HG03520 (cell line): ENCODE data around the gene ITGB6.
A peak's percentile ranks its signal among the peaks of the same experiment; 100 is the strongest.

Source experiments
- ATAC-seq: cut with Tn5 transposase; IDR thresholded peaks from one replicate; pipeline ENCODE4 v1.9.1; 2021; ENCODE audit warnings: mild to moderate bottlenecking, moderate library complexity; ENCODE audit not compliant: unreplicated experiment

Gene ITGB6

DNA sequence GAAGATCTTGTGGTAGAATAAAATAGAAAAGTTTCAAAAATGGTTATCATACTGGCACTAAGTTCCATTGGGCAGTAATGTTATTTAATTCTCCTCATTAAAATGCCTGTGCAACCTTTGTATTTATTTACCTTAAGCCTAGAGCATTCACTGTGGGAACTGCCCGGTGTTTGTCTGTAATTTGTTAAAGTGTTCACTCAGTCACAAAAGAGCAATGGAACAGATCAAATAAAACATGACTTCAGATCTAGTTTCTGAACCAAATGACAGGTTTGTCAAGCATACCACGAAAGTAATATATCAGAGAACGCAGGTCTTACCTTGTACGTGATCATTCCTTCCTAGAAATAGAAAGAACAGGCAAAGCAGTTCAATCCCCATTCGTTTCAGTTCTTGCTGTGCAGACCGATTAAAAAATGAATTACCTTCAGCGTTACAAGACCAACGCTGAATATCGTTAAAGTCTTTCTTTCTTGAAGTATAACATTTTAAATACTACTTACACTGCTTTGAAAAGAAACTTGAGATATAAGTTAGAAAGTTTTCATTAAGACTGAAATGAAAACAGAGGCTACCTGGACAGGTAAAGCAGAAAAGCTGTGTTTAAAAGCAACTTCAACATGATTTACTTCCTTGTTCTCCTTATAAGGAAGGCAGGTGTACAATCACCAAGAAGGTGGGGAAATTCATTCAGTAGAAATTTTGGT, at the start of gene ITGB6:
Gene ITGB6 (minus strand): TSS at position 590 of the 707 bp plus-strand sequence. CDS start 209 bp downstream, at position 381.
- ATAC-seq, result no peak

GRCh38 chr2:160247296-160248035, 47.4 kb upstream of the ITGB6 start:
- ATAC-seq, result no peak

- no peak for ATAC-seq
Measured at GRCh38 chr2:160246356-160246755, 46.3 kb upstream of the ITGB6 start.

DNA sequence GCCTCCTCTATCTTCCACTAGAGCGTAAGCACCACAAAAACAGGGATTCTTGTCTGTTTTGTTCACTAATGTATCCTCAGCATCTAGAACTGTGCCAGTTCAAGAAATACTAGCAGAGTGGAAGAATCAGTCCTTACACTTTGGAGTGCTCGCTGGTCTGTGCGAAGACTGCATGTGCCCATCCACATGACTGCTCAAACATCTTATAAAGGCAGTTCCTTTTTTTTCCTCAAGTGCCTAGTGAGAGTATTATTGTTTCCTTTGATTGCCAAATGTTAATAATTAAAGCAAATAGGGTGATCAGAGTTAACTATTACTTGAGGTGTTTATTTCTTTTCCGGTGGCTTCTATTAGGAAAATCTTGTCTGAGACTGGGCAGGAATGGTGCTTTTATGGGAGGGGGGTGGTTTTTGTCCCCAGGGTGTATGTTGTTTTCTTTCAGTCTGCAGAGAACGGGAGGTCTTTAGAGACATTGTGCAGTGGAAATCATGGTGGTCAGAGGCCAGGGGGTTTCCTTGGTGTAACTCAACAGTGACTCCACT, 45.6 kb upstream of the ITGB6 start:
- no peak for ATAC-seq

GRCh38 chr2:160242893-160243564, 43.0 kb upstream of the ITGB6 start:
- ATAC-seq, result no peak

GRCh38 chr2:160241251-160242137, 41.4 kb upstream of the ITGB6 start:
- no peak for ATAC-seq

- no peak for ATAC-seq
Measured at GRCh38 chr2:160239436-160239835, 39.4 kb upstream of the ITGB6 start.

DNA sequence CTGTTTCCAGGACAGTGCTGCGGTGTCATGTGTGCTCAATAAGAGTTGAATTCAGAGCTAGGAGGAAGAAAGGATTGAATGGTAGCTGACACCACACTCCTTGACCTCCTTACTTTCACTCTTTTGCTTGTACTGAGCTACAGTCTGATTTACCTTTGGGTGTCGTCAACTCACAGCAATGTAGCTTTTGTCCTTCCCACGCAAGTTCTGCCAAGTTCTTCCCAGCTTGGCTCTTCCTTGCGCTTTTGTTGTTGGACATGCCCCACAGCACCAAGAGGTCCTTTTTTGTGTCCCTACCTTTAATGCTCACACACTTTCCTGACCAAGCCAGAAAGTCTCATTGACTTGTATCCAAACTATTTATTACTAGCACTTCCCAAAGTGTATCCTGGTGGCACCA, 38.3 kb upstream of the ITGB6 start:
- no peak for ATAC-seq

DNA sequence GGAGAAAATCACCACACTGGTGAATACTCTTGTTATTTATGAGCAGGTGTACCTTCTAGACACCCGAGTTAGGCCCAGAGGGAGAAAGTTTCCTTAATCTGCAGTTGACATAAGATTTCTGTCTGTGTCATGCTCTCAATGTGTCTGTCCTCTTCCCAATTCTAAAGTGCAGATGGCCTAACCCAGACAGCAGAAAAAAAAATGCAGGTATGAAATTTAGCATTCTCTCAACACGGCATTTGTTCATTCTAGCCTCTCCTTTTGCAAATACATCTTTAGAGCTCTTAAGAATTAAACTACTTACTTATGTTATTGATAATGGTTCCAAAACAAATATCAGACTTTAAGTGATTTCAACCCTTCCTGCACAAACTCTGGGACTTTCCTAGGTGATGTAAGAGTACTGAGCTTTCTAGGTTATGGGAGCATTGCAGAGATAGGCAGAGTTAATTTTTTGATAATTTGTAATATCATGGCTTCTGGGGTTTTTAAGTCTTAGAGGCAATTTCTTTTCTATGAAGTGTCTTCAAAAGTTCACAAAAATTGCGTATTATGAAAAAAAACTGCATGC, 32.9 kb upstream of the ITGB6 start:
- no peak for ATAC-seq

- no peak for ATAC-seq
Measured at GRCh38 chr2:160229591-160229990, 29.5 kb upstream of the ITGB6 start.

DNA sequence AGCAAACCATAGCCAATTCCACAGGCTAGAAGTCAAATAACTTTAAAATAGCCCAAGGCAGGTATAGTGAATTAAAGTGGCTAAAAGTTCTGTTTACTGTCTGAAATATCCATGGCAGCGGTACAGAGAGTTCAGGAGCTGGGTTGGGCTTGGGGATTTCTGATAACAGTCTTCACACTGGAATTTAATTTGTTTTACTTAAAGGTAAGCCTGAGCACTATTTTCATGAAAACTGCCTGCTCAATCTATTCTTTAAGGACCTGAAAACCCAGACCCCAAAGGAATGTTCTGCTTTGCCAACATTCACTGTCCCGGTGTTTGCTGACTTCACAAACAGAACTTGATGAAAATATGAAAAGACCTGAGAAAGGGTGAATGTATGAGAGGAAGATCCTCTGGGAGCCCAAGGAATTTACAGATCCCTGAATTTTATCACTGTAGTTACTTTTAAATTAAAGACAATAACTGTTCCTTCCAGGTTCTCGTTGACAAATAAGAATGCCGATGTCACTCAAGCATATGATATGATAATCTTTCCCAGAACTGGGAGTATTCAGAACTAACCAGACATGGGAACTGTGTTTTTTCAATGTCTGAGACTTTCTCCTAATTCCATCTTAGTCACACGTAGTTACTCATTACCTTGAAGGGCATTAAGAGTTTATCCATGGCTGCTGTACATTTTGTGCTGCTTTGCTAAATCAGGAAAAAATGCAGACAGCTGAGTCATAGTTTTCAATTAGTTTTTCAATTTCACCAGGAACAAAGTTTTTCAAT, 28.3 kb upstream of the ITGB6 start:
- ATAC-seq, result no peak

- ATAC-seq, result no peak
Measured at GRCh38 chr2:160227293-160227915, 27.3 kb upstream of the ITGB6 start.

DNA sequence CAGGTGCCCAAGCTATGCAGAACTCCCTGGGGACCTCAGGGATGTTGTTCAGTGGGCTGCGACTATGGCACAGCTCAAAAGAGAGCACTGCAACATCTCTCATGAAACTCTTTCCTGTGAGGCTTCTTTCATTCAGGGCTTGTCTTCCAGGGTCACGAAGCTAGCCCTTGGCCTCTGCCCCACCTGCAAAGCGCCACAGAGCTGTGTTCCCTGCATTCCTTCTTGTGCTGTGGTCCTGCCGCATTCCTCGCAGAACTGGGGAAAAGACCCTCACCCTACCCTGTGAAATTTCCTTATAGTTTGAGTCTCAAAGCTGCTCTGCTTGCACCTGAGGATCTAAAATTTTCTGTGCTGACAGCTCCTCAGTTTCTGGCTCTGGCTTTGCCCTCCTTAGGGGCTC, 26.3 kb upstream of the ITGB6 start:
- ATAC-seq, result no peak

GRCh38 chr2:160225722-160226121, 25.6 kb upstream of the ITGB6 start:
- no peak for ATAC-seq

DNA sequence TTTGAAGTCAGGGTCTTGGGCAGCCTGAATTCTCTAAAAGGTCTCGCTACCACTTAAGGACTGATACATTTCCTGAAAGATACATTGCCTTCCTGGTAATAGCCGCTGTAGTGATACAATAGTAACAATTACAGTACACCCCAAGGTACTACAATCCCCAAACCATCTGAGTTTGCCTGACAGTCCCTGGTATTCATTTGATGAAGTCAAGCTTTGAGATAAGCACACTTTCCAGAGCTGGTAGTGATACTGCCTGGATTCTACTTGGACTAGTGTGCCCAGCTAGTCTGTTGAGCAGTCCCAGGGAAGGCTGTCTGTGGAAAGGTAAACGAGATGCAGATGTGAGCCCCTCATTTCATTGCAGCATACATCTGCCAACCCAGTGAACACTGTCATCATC, 24.4 kb upstream of the ITGB6 start:
- peak; percentile 12 for ATAC-seq

GRCh38 chr2:160224060-160224459, 24.0 kb upstream of the ITGB6 start:
- ATAC-seq, result peak; percentile 98

DNA sequence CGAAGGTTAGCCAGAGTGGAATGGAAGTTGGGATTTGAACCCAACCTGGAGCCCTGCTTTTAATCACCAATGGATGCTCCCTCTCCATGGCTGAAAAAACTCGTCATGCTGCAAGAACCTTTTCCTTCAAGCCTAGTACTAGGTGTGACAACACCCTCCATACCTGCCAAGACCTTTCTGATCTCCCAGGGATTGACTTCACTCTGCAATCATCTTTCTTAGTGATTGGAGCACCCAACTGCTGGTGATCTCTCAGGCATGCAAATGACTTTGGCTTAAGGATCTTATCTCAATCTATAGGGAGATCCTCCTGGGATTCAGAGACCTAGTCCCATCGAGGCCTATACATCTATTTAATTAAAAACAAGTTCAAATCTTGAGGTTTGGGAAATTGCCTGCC, 23.5 kb upstream of the ITGB6 start:
- no peak for ATAC-seq

DNA sequence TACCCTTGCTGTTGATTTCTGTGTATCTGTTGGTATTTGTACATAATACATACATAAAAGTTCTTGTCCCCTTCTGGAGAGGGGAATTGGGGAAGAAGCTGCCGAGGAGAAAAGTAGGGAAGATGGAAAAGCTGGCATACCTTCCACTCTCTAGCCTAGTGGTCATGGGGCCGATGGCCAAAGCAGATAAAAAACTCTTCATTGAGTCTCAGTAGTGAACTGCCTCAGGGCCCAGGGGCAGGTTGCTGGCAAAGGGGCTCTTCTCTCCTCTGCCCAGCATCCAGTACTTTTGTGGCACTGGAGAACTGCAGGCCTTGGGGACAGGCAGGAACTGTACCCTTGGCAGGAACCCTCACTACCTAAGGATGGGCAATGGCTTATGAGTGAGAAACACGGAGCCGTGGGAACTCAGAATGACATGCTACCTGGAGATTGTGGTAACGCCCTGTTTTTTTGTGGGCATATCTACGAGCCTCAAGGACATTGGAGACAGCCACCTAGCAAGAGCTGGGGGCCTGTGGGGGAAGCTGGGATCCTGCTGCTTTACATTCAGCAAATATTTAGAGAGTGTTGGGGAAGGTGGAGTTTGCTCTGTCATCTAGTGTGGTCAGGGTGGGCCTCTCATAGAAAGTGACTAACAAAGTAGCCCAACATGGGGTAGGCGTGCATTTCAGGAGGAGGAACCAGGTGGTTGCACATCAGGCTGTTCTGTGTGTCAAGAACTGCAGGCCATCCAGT, 22.6 kb upstream of the ITGB6 start:
- ATAC-seq, result no peak
